Measurements from ENCODE around the gene CHRNA4.

DNA sequence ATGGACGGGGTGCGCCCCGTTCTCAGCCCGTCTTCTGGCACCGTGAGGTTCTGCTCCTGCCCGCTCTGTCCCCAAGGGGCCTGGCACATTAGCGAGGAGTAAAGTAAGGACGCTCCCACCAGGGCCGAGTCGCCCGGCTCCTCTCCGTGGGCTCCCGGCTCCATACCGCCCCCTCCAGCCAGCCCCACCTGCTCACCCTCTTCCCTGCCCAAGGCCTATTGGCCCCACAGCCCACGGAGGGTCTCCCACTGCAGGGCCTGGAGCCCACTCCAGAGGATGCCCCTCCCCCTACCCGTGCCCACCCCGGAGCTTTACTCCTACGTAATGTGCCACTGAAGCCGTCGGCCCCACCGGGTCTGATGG lies 47.5 kb upstream of the CHRNA4 start:
- TF ChIP-seq, protein P1, sequence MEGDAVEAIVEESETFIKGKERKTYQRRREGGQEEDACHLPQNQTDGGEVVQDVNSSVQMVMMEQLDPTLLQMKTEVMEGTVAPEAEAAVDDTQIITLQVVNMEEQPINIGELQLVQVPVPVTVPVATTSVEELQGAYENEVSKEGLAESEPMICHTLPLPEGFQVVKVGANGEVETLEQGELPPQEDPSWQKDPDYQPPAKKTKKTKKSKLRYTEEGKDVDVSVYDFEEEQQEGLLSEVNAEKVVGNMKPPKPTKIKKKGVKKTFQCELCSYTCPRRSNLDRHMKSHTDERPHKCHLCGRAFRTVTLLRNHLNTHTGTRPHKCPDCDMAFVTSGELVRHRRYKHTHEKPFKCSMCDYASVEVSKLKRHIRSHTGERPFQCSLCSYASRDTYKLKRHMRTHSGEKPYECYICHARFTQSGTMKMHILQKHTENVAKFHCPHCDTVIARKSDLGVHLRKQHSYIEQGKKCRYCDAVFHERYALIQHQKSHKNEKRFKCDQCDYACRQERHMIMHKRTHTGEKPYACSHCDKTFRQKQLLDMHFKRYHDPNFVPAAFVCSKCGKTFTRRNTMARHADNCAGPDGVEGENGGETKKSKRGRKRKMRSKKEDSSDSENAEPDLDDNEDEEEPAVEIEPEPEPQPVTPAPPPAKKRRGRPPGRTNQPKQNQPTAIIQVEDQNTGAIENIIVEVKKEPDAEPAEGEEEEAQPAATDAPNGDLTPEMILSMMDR (IDR thresholded peaks at IDR 0.05), result no peak
- TF ChIP-seq POLR2A (IDR thresholded peaks at IDR 0.05), result no peak
